GM19035 (cell line): ENCODE results near the gene ZNF181.
"Not testable (repeated sequence)": the region's sequence is repeated elsewhere in the genome, so short reads cannot be mapped to it uniquely, and the experiment has no call there.

Experiments used
- ATAC-seq: cut with Tn5 transposase; IDR thresholded peaks from one replicate; pipeline ENCODE4 v1.9.1; 2021; ENCODE audit not compliant: unreplicated experiment

Gene ZNF181

DNA sequence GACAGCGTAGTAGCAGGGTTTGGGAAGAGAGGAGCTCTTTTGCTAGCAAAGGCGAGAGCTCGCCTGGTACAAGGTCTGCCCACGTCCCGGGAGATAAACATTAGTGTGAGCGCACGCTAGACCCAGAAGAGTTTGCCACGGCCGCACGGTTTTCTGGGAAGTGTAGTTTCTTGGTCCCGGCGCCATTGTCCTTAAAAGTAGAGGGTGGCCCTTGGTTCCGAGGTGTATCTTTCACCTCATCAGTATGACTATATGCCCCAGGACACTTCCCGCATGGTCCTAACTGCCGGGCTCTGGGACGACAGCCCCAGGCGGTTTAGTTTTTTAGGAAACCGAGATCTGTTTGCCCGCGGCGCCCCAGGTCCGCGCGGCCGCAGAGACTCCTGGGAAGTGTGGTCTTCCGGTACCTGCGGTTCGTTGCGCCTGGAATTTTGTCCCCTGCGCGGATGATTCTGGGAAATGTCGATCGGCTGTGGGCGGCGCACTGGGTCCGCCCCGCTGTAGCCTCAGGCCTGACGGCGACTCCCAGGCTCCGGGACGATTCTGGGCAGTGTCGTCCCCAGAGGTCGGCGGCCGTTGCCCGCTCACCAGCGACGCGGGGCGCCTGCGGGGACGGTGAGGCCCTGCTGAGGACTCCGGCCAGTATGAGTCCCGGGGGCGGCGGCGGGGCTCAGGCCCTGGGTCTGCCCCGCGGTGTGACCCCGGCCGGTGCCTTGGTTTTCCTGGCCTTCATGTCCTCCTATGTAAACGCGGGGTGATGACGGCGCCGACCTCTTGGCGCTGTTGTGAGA is at the start of gene ZNF181:
TSS of gene ZNF181 (plus strand) at position 498 of the 791 bp plus-strand sequence. CDS start 795 bp downstream, outside the sequence.
- peak; percentile 81 for ATAC-seq

DNA sequence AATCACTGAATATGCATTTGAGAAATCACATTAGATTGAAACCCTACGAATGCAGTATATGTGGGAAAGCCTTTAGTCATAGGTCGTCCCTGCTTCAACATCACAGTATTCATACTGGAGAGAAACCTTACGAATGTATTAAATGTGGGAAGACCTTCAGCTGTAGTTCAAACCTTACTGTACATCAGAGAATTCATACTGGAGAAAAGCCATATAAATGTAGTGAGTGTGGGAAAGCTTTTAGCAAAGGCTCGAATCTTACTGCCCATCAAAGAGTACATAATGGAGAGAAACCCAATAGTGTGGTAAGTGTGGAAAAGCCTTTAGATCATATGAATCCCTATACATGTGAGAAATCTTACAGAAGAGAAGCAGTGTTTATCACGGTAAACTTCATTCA is 48.8 kb upstream of the ZNF181 start:
- not testable (repeated sequence) for ATAC-seq

DNA sequence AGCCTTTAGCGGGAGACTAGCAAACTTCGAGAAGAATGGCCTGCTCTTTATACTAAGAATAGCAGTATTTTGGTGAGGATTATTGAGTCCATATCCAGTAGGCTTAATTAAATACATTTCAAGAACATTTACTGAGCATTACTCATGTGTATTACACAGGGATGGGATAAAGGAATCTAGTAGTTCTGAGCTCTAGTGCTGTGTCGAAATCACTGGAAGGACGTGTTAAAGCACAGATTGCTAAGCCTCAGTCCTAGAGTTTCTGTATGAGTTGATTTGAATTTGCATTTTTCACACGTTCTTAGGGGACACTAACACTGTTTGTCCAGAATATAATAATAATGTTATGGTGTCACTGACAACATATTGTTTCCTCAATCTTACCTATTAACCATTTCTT is 47.6 kb upstream of the ZNF181 start:
- ATAC-seq, result no peak

DNA sequence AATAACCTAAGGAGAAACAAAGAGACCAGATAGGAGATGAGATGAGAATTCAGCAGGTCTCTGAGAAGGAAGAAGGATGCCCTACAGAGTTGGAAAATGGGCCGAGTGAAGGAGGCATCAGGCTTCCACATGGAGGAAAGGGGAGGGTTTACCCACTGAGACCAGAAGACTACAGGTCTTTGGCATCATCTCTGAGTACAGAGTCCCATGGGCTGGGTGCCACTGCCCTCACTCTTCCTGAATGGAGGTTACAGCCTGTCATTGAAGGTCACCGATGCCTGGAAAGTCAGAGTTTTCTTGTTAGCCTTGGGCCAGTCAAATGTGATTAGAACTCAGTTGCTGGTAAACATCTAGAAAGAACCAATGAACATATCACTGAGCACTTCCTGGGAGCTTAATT is 46.7 kb upstream of the ZNF181 start:
- no peak for ATAC-seq

DNA sequence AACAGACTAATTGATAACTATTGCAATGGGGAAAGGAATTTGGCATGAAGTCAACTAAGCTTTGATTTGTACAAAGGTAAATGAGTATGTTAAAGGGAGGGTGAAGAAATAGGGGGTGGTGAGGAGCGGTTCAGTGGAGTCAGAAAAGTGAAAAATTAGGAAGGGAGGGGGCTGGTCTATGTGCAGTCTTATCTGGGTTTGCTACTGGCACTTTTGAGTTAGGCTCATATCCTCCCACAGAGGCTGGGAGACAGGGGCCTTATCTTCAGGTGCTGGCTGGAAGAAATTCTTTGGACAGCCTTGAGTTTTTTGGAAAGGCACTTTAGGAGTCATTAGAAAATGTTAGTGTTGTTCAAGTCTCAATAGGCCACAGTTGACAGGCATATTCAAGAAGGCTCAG is 45.5 kb upstream of the ZNF181 start:
- no peak for ATAC-seq

DNA sequence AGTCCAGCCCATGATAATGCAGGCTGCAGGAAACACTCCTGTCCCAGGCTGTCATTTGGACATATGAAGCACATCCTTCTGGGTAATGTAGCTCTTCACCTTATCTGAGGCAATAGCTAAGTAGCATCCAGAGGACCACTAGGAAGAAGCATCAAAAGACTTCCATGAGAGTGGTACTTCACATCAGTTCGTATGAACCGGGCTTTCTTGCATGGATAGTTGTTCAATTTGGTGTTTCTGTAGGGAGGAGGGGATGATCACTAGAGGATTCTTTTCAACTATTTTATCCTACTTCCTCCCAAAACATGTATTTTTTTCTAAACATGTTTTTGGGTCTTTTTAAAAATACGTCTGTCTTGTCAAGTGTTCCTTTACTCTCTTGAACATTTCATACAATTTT is 43.7 kb upstream of the ZNF181 start:
- ATAC-seq, result no peak

DNA sequence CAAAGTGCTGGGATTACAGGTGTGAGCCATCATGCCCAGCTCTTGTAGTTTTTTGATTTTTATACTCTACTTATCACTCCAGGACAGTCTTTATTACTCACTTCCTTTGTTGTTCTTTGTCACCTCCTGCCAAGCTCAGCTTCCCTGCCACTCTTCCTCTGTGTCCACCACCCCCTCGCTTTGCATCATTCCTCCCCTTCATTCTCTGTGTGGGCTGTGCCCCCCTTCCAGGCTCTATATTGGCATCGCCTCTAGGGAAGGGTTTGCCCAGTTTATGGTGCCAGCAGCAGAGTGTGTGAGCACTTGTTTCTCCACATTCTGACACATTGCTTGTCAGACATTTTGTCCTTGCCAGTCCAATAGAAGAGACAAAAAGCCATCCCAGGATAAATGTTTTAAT is 41.5 kb upstream of the ZNF181 start:
- no peak for ATAC-seq

DNA sequence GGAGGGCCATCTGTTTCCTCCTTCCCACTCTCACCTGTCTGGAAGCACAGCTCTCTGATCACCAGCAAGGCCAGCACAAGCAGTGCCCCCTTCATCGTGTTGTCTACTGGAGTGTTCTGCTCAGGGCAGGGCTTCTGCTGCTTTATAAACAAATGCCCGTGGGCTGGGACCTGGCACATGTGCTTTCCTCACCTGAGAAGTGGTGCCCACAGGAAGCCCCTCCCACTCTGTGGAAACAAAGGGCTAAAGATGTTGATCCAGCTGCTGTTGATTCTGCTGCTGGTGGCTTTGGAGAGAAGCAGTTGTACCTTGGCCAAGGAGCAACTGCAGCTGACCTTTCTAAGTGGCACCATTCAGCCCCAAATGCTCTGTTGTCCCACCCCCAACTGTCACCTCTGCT is 26.4 kb upstream of the ZNF181 start:
- no peak for ATAC-seq

DNA sequence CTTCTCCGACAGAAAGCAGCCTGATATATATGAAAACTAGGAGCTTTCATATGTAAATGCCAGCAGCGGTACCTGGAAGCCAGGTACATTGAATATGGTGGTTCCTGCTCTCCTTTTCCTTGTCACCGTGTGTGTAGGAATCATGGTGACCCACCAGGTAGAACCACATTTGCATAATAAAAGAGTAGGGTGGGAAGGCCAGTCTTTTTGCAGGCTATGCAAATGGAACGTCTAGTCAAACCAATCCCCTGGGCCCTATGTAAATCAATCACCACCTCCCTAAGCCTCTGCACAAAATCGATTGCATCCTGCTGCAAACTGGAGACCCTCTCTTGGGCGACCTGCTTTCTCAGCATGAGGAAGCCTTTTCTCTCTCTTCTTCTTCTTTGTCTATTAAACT is 22.2 kb upstream of the ZNF181 start:
- ATAC-seq, result no peak

DNA sequence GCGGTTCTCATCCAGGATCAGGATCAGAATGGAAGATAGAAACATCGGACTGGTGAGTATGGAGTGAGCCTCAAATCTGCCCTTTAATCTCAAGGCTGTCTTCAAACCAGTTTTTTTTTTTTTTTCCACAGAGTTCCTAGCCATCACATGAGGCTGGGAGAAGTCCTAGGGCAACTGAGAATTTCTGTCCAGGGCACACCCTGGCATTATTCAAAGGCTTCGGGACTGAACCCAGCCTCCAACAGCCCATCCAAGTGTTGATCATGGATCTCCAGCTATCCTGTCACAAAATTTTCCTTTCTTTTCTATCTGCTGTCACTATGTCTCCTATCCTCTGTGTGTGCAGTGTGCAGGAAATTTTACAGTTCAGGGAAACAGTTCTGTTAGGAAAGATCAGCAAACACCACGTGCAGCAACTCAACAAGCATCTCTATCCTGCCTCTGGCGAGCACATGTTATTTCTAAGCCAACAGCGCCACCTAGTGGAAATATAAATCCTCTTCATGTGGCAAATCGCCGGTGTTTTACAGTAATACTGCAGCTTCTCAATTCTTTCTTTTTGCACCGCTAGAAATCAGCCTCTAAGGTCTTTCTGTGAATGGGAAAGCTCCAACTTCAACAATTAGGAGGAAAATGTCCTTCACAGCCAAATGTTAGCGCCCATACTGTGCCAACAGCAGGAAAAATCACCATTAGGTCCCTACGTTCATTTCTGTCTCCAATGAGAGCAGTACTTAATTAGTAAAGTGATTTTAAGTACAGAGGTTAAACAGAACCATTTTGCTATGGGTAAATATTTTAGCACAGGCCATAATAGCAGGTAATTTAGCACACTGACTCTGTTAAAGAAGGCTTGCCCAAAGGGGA is 21.4 kb upstream of the ZNF181 start:
- no peak for ATAC-seq

DNA sequence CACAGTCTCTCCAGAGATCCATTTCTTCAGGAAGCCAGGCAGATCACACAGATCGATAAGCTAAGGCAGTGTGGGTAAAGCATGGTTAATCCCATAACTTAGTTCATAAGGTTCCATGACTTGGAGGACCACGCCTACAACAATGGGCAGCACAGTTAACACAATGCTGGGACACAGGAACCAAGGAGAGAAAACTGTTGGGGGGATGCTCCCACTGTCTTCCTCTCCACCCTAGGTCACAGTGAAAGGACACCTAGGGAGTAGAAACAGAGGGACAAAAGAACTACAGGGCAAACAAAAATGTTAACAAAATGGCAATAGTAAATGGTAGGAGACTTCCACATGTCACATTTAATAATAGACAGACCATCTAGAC is 20.8 kb upstream of the ZNF181 start:
- no peak for ATAC-seq

DNA sequence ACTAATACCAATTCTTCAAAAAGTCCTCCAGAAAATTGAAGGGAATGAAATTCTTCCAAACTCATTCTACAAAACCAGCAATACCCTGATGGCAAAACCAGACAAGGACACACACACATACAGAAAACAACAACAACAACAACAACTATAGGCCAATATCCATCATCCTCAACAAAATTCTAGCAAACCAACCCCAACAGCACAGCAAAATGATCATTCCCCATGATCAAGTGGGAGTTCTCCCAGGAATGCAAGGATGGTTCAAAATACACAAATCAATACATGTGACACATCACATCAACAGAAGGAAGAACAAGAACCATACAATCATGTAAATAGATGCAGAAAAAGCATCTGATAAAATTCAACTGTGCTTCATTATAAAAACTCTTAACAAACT is 18.7 kb upstream of the ZNF181 start:
- ATAC-seq, result no peak

DNA sequence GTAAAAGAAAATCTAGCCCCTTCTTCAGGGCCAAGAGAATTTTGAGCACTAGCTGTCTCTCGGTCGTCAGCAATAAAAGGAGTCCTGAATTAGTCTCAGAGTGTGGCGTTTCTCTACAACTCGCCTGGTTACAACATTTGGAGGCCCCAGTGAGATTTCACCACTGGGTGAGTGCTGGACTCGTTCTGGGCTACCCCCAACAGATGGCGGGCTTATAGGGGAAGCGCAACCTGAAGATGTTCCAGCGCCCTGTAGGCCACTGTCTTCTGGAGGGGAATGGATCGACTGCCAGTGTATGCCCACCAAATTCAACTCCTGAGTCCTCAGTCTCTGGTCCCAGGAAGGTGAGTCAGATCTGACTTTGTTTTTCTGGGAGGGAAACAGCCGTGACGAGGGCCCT is 11.7 kb upstream of the ZNF181 start:
- ATAC-seq, result no peak

DNA sequence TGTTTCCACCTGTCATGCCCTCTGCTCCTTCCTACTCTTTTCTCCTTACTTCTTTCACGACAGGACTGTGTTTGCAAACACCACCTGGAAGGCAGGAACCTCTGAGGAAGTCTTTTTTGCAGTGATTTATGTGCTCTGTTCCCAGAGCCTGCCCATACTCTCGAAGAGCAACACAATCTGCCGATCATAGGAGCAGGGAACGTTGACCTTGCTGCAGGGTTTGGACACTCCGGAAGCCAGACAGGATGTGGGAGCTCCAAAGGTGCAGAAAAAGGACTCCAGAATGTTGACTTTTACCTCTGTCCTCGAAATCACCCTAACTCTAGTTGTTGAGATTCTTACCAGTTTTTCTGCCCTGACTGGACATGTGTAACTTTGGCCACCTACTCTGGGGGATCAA is 8.6 kb upstream of the ZNF181 start:
- no peak for ATAC-seq

DNA sequence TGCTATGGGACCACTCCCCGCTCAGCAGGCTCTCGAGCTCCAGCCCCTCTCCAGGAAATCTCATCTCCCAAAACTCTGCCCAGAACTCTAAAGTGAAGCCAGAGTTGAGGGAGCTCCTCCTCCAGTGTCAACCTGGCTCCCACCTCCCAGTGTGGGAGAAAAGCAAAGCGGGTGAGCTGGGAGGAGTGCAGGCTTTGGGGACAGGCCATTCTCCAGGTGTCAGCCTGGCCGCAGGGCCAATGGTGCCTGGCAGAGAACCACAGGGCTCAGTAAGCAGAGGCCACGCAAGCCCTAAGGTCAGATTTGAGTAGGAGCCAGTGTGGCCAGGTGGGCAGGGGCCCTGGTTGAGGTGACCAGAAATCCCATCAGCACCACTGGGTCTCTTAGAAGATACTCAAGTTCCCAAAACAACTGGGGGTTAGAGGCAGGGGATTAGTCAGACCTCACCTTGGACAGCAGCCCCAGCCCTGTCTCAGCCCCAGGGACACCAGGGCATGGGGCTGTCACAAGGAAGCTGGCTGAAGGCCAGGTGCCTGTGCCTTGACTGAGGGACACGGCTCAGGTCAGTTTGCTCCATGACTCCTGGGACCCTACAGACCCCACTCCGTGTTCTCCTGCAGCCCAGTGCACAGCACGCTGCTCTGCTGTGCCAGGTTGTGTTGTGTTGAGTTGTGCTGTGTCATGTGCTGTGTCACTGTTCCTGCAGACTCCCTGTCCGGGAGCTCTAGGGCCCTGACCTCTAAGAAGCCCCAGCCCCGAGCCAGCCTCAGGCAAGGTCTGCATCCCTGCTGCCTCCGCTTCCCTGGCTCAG is 2.8 kb upstream of the ZNF181 start:
- no peak for ATAC-seq

DNA sequence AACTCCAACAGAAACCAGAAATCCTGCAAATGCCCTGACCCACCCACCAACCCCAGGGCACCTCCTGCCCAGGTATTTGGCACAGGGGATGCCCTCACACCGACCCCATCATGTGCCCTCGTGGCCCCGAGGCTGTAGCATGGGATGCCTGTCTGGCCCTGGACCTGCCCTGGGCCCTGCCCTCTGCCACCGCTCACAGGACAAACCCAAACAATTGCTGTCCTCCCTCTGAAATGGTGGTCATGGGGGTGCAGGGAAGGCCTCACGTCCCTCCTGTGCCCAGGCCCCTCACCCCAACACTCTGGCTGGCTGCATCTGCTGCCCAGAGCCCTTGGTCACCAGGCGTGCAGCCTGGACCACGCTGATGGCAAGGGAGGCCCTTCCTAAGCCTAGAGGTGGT is 2.1 kb upstream of the ZNF181 start:
- no peak for ATAC-seq

DNA sequence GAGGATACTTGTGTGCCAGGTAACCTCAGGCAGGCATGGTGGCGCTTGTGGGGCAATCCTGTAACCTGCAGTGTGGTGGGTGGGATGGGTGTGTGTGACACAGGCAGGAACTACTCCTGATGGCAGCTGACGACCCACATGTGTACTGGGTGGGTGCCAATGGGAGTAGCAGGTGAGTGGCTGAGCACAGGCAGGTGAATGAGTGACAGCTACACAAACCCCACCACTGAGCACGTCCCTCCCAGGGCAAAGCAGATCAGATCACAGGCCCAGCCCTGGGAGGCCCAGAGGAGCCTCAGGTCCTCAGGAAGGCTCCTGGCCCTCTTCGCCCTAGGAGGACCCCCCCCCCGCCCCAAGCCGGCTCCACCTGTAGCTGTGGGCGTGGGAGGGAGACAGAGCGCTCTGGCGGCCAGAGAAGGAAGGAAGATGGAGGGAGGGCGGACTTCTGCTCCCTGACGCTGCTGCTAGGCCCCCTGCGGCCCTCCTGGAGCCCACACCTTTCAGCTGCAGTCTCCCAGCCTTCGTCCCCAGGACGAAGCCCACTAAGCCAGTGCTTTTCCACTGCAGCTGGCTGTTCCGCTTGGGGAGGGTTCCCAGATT is 1.3 kb upstream of the ZNF181 start:
- ATAC-seq, result no peak

DNA sequence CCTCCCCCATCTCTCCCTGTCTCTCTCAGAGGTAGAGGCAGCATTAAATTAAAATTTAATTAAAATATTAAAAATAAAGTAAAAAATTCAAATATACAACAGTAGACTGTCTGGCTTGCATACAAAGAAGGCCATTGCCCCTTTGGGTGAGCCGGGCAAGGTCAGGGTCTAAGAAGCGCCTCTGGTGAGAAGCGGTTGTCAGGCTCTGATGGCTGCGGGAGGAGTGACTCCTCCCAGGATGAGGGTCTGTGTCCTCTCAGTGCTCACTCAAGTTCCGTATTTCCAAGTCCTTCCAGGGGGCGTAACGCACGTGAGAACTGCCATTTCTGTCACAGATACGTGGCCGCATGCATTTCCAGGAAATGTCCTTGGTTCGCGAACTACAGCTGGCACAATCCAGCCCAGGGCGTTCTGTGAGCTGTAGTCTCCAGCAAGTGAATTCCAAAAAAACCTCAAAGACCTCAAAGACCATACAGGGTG is 737 bp upstream of the ZNF181 start:
- peak; percentile 21 for ATAC-seq

DNA sequence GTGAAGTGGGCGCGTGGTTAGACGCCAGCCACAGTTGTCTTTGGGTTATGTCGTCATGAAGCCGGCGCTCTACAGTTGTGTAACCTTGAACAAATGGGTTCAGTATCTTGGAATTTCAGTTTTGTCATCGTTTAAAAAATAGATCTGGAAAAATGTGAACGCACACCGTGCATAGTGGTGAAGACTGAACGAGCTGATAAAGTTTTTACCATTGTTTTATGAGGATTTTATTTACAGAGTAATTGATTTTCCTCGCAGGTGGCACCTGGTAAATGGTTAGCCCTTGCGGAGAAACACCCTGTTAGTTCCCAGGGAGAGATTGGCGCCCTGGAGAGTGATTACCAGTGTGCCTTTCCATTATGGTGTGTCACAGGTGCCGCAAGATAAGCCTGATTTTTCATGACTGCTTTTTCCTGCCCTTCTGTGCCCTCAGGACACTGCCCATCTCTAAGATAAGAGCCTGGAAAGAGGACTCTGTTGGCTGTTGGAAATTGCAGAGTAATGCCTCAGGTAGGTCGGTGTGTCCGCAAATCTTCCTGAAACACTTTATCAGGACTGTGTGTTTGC is 577 bp downstream of the ZNF181 start:
- ATAC-seq, result no peak

DNA sequence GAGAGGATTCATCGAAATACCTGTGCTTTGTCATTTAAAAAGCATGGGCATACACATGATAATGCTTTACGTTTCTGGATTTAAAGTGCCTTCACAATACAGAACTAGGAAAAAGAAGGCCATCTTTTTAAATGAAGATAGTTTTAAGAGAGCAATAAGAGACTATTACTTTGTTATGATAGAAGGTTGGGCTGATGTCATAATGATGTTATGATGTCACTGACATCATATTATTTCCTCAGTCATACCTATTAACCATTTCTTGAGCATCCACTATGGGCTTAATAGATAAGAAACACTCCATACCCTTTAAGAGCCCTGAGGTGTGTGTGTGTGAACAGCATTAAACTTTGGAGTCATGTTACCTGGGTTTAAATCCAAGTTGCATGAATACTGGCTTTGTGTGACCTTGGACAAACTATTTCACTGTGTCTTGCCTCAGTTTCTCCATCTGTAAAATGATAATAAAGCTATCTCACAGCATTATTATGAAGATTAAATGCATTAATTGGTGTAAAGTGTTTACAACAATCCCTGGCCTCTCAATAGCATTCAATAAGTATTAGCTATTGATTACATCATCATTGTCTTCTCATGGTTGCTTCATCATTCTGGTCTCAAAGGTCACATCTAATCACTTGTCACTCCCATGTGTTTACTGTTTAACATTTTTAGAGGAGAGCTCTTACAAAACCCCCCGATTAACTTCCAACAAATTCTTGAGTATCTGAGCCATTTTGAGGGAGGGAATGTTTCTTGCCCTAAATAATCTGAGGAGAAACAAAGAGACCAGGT is 11.1 kb downstream of the ZNF181 start:
- no peak for ATAC-seq
